Fibroblast of villous mesenchyme (primary cell): ENCODE measurements around the gene GAPDH. TPM values are rescaled to one million over a fixed set of nuclear protein-coding genes. Genes with fewer than 3 reads are reported as not detected.

Source experiments
- DNase-seq: peaks from one replicate; pipeline ENCODE4 v3.0.0-alpha.2; 2010; ENCODE audit warnings: low read depth
- H3K4me3 ChIP-seq: 2 replicates; pipeline ENCODE4 v1.5.1; 2011; ENCODE audit warnings: low read depth, mild to moderate bottlenecking, low read length
- CTCF ChIP-seq: IDR thresholded peaks from 2 replicates; pipeline ENCODE4 v1.5.1; 2012; ENCODE audit warnings: low read depth, mild to moderate bottlenecking, low read length; ENCODE audit not compliant: insufficient read depth
- total RNA-seq: library from RNA; depleted of rRNA; stranded (reverse); fragments of >200 nt; gene quantifications from 2 replicates; pipeline ENCODE4 v1.2.3, GENCODE V29; 2012

Gene GAPDH
- total RNA-seq, 1 donor: 6,118 TPM

GRCh38 chr12:6546016-6546415 is 11.7 kb downstream of the GAPDH start:
- no peak for TF ChIP-seq CTCF
- H3K4me3 ChIP-seq: no peak overlapping the region
- no peak for DNase-seq

GRCh38 chr12:6547566-6547965 is 13.2 kb downstream of the GAPDH start:
- no peak for TF ChIP-seq CTCF
- peak overlapping the region; percentile 34 for H3K4me3 ChIP-seq
- DNase-seq: no peak

- no peak for TF ChIP-seq CTCF
- peak overlapping the region; percentile 34 for H3K4me3 ChIP-seq
- DNase-seq: peak; percentile 81
These were observed 13.7 kb downstream of the GAPDH start for GRCh38 chr12:6547987-6548386.

- no peak overlapping the region for H3K4me3 ChIP-seq
- DNase-seq: no peak
These were observed 14.2 kb downstream of the GAPDH start for GRCh38 chr12:6548556-6548955.

GRCh38 chr12:6548966-6549683 is 14.8 kb downstream of the GAPDH start:
- TF ChIP-seq CTCF: no peak
- peak; percentile 61 for DNase-seq
- no peak overlapping the region for H3K4me3 ChIP-seq

More at GRCh38 chr12:6548556-6548955, 14.2 kb downstream of the GAPDH start:
- no peak for TF ChIP-seq CTCF

GRCh38 chr12:6549684-6550151 is 15.4 kb downstream of the GAPDH start:
- H3K4me3 ChIP-seq: no peak overlapping the region
- no peak for TF ChIP-seq CTCF
- no peak for DNase-seq
